ENCODE results near the gene USP22.

DNA sequence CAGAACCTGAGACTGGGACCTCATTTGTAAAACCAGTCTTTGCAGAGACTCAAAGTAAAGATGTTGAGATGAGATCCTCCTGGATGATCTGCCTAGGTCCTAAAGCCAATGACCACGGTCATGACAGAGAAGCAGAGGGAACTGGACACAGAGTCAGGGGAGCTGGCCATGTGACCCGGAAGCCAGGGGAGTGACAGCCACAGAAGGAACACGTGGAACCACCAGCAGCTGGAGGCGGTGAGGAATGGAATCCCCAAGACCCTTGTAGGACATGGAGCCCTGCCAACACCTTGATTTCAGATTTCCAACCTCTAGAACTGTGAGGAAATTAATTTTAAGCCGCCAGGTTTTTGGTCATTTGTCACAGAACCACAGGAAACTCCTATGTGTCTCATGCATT lies 37.0 kb downstream of the USP22 start:
- TF ChIP-seq REST (IDR thresholded peaks at IDR 0.05; ENCODE audit: insufficient replicate concordance, low read depth) (no peak), CTCF (IDR thresholded peaks at IDR 0.05; ENCODE audit: insufficient read depth, low read length) (no peak), GABPA (IDR thresholded peaks at IDR 0.05; ENCODE audit: low read depth) (no peak), SPI1 (IDR thresholded peaks at IDR 0.05; ENCODE audit: borderline replicate concordance, low read depth) (no peak)
